Fibroblast of lung (primary cell): ENCODE data around the gene SLC22A14.

Experiments used
- EZH2 ChIP-seq: IDR thresholded peaks from 2 replicates; pipeline ENCODE4 v1.5.1; 2012; ENCODE audit warnings: low read length, control low read depth, mild to moderate bottlenecking; ENCODE audit errors: missing control alignments
- TF ChIP-seq, protein P1 (sequence below), 2 donors: IDR thresholded peaks in 1 of 2; conservative IDR thresholded peaks in 1 of 2; 1 replicate in 1 of 2; 2 replicates in 1 of 2; pipeline ENCODE4 v1.5.1; 2011 to 2012; ENCODE audit warnings: low read length in 2 of 2, control low read depth in 1 of 2, inconsistent platforms in 1 of 2, low read depth in 1 of 2, mild to moderate bottlenecking in 1 of 2

DNA sequence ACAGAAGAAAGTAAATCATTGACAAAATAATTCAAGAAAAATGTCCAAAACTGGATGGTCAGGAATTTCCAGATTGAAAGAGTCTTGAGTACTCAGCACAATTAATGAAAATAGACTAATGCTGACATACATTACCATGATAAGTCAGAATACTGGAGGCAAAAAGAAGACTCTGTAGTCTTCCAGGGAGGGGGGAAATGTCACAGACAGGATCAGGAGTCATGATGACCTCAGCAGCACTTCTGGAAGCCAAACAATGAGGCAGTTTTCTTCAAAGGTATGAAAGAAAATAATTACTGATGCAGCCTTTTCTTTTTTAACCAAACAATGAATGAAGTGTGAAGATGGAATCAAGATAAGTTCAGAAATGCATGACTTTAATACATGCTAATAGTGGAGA lies 46.6 kb upstream of the SLC22A14 start:
- TF ChIP-seq, protein P1, sequence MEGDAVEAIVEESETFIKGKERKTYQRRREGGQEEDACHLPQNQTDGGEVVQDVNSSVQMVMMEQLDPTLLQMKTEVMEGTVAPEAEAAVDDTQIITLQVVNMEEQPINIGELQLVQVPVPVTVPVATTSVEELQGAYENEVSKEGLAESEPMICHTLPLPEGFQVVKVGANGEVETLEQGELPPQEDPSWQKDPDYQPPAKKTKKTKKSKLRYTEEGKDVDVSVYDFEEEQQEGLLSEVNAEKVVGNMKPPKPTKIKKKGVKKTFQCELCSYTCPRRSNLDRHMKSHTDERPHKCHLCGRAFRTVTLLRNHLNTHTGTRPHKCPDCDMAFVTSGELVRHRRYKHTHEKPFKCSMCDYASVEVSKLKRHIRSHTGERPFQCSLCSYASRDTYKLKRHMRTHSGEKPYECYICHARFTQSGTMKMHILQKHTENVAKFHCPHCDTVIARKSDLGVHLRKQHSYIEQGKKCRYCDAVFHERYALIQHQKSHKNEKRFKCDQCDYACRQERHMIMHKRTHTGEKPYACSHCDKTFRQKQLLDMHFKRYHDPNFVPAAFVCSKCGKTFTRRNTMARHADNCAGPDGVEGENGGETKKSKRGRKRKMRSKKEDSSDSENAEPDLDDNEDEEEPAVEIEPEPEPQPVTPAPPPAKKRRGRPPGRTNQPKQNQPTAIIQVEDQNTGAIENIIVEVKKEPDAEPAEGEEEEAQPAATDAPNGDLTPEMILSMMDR (conservative IDR thresholded peaks at IDR 0.05 in 1 of 2, IDR thresholded peaks at IDR 0.05 in 1 of 2; ENCODE audit: low read depth in 1 of 2, low read length in 2 of 2), result no peak
- TF ChIP-seq EZH2, result no peak
